PFSK-1 (cell line): Measurements from ENCODE around the gene SRSF12.

Source experiments
- FOXP2 ChIP-seq: optimal IDR thresholded peaks from 2 replicates; pipeline ENCODE3; 2011; ENCODE audit warnings: borderline replicate concordance, control low read depth, inconsistent platforms; ENCODE audit not compliant: insufficient read depth; ENCODE audit errors: extremely low read length, extremely low read depth
- POLR2AphosphoS5 ChIP-seq: IDR thresholded peaks from 2 replicates; pipeline ENCODE4 v1.6.1; 2012; ENCODE audit warnings: low read depth, mild to moderate bottlenecking, control low read depth, low read length, moderate library complexity
- SIN3A ChIP-seq: IDR thresholded peaks from 2 replicates; pipeline ENCODE4 v1.6.1; 2012; ENCODE audit warnings: mild to moderate bottlenecking, low read length, moderate library complexity, borderline replicate concordance; ENCODE audit not compliant: insufficient read depth
- TAF1 ChIP-seq: IDR thresholded peaks from 2 replicates; pipeline ENCODE4 v1.6.1; 2012; ENCODE audit warnings: low read length, control low read depth, borderline replicate concordance; ENCODE audit not compliant: insufficient read depth
- TF ChIP-seq, protein P1 (sequence below), 2 experiments: IDR thresholded peaks; 2 replicates each; pipeline versions ENCODE4 v1.6.1 to v1.8.0; 2011 to 2012; ENCODE audit warnings: low read depth in 2 of 2, low read length in 2 of 2, control low read depth in 1 of 2, inconsistent platforms in 1 of 2, mild to moderate bottlenecking in 1 of 2, moderate library complexity in 1 of 2; ENCODE audit not compliant: insufficient read depth in 1 of 2

GRCh38 chr6:89162047-89162371, 44.1 kb upstream of the SRSF12 start:
- TF ChIP-seq SIN3A: no peak
- TF ChIP-seq TAF1: no peak
- TF ChIP-seq, protein P1, sequence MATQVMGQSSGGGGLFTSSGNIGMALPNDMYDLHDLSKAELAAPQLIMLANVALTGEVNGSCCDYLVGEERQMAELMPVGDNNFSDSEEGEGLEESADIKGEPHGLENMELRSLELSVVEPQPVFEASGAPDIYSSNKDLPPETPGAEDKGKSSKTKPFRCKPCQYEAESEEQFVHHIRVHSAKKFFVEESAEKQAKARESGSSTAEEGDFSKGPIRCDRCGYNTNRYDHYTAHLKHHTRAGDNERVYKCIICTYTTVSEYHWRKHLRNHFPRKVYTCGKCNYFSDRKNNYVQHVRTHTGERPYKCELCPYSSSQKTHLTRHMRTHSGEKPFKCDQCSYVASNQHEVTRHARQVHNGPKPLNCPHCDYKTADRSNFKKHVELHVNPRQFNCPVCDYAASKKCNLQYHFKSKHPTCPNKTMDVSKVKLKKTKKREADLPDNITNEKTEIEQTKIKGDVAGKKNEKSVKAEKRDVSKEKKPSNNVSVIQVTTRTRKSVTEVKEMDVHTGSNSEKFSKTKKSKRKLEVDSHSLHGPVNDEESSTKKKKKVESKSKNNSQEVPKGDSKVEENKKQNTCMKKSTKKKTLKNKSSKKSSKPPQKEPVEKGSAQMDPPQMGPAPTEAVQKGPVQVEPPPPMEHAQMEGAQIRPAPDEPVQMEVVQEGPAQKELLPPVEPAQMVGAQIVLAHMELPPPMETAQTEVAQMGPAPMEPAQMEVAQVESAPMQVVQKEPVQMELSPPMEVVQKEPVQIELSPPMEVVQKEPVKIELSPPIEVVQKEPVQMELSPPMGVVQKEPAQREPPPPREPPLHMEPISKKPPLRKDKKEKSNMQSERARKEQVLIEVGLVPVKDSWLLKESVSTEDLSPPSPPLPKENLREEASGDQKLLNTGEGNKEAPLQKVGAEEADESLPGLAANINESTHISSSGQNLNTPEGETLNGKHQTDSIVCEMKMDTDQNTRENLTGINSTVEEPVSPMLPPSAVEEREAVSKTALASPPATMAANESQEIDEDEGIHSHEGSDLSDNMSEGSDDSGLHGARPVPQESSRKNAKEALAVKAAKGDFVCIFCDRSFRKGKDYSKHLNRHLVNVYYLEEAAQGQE (IDR thresholded peaks at IDR 0.05; ENCODE audit: insufficient read depth in 1 of 2, low read depth in 2 of 2, low read length in 2 of 2): no peak
- TF ChIP-seq POLR2AphosphoS5: no peak
- no peak for TF ChIP-seq FOXP2
